ENCODE measurements around the gene CDH23. TPM values are rescaled to one million over a fixed set of nuclear protein-coding genes. Genes with fewer than 3 reads are reported as not detected.
A peak's percentile ranks its signal among the peaks of the same experiment; 100 is the strongest.

Gene CDH23
- total RNA-seq, 2 donors from 2014 or later: 1.4 to 1.6 TPM

DNA sequence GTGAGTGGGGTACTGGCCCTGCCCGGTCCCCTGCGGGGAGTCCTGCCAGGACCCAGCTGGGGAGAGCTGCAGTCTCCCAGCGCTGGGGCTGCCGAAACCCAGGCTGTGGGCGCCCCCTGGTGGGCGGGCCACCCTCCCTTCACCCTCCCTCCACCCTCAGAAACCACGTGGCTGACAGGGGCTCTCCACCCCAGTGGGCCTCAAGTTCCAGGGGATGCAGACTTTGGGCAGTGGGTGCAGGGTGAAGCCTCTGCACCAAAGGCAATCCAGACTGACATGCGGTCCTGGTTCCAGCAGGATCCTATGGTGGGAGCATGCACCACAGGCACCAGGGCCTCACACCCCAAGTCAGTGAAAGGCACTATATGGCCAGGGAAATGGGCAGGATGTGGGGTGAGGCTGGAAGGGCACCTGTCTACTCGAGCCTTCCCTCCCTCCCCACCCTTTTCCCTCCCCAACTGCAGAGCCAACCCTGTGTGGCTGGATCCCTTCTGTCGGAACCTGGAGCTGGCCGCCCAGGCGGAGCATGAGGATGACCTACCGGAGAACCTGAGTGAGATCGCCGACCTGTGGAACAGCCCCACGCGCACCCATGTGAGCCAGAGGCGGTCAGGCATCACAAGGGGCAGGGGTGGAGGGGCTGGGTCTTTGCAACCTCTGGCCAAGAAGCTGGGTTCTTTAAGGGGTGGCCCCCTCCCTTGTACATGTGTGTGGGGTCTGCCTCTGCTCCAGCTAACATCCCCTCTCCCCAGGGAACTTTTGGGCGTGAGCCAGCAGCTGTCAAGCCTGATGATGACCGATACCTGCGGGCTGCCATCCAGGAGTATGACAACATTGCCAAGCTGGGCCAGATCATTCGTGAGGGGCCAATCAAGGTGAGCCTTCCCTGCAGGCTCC, 415.5 kb downstream of the CDH23 start:
- Histone ChIP-seq H3K4me1 (no peaks in the 10 kb centered on the region), H3K4me3 (no peak overlapping the region), H3K36me3 (no peaks in the 10 kb centered on the region), H3K27ac (no peak overlapping the region), H3K9ac (ENCODE audit: low read depth in 2 of 2, low read length in 2 of 2) (no peak overlapping the region), H3K9me3 (no peaks in the 10 kb centered on the region), H3K27me3 (no peaks in the 10 kb centered on the region)
- DNase-seq: peak; percentile 76
- intact Hi-C loops (cut with DNase I): loop anchor here (5.0 to 10.0 kb wide), 3 partner anchors 107 to 500 kb away; no protein-coding TSS in a partner anchor
- TF ChIP-seq, protein P1, sequence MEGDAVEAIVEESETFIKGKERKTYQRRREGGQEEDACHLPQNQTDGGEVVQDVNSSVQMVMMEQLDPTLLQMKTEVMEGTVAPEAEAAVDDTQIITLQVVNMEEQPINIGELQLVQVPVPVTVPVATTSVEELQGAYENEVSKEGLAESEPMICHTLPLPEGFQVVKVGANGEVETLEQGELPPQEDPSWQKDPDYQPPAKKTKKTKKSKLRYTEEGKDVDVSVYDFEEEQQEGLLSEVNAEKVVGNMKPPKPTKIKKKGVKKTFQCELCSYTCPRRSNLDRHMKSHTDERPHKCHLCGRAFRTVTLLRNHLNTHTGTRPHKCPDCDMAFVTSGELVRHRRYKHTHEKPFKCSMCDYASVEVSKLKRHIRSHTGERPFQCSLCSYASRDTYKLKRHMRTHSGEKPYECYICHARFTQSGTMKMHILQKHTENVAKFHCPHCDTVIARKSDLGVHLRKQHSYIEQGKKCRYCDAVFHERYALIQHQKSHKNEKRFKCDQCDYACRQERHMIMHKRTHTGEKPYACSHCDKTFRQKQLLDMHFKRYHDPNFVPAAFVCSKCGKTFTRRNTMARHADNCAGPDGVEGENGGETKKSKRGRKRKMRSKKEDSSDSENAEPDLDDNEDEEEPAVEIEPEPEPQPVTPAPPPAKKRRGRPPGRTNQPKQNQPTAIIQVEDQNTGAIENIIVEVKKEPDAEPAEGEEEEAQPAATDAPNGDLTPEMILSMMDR (IDR thresholded peaks at IDR 0.05): peak; percentile 95

- Histone ChIP-seq H3K4me3 (no peak overlapping the region), H3K4me1 (no peaks in the 10 kb centered on the region), H3K9ac (ENCODE audit: low read depth in 2 of 2, low read length in 2 of 2) (no peak overlapping the region), H3K27me3 (no peaks in the 10 kb centered on the region), H3K9me3 (no peaks in the 10 kb centered on the region), H3K36me3 (no peaks in the 10 kb centered on the region), H3K27ac (no peak overlapping the region)
- TF ChIP-seq, protein P1 (IDR thresholded peaks at IDR 0.05): no peak
- no peak for DNase-seq
- intact Hi-C loops (cut with DNase I): loop anchor here (5.0 to 10.0 kb wide), 3 partner anchors 108 to 501 kb away; no protein-coding TSS in a partner anchor
Measured at GRCh38 chr10:71812913-71813590, 416.3 kb downstream of the CDH23 start.

DNA sequence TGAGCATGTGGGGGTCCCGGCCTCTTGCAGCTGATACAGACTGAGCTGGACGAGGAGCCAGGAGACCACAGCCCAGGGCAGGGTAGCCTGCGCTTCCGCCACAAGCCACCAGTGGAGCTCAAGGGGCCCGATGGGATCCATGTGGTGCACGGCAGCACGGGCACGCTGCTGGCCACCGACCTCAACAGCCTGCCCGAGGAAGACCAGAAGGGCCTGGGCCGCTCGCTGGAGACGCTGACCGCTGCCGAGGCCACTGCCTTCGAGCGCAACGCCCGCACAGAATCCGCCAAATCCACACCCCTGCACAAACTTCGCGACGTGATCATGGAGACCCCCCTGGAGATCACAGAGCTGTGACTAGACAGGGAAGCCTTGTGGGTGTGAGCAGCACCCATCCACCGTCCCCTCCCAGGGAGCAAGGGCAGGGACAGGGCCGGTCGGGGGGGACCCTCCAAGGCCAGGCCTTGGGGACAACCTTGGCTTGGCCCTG, 418.2 kb downstream of the CDH23 start:
- intact Hi-C loops (cut with DNase I): loop anchor here (5.0 to 10.0 kb wide), 3 partner anchors 110 to 503 kb away; no protein-coding TSS in a partner anchor
- Histone ChIP-seq H3K4me1 (no peaks in the 10 kb centered on the region), H3K9ac (ENCODE audit: low read depth in 2 of 2, low read length in 2 of 2) (no peak overlapping the region), H3K27me3 (no peaks in the 10 kb centered on the region), H3K9me3 (no peaks in the 10 kb centered on the region), H3K4me3 (no peak overlapping the region), H3K36me3 (peaks cover 9% of the 10 kb centered on the region), H3K27ac (no peak overlapping the region)
- TF ChIP-seq, protein P1 (IDR thresholded peaks at IDR 0.05): no peak
- DNase-seq: no peak

DNA sequence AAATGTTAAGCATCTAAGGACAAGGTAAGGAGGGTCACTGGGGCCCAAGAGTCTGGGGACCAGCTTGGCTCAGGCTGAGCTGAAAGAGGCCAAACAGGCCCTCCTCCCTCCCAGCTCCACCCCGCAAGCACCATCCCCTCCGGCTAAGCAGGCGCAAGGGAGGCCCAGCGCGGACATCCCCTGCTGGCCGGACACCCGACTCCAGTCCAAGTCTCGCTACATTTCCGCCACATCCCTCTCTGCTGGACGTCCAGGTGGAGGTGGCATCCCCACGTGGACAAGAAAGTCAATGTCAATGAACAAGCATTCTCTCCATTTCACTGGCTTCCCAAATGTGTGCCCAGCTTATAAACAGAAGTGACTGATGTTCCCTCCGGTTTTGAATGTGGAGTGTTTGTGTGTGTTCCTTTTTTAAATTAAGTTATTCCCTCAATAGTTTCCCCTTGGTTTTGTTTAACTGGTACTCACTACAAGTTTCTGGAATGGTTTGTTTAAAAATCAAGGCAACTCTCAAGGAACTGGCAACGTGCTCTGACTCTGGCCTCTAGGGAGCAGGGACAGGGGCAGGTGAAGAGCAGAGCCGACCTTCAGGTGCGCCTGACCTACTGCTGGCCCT, 418.9 kb downstream of the CDH23 start:
- H3K4me3 ChIP-seq: no peak overlapping the region
- H3K9ac ChIP-seq (ENCODE audit: low read depth in 2 of 2, low read length in 2 of 2): no peak overlapping the region
- H3K27ac ChIP-seq: no peak overlapping the region
- TF ChIP-seq, protein P1 (IDR thresholded peaks at IDR 0.05): no peak
- H3K9me3 ChIP-seq: no peaks in the 10 kb centered on the region
- H3K36me3 ChIP-seq: peaks cover 14% of the 10 kb centered on the region
- intact Hi-C loops (cut with DNase I): loop anchor here (10.0 kb wide), 2 partner anchors 111 to 431 kb away; no protein-coding TSS in a partner anchor
- no peaks in the 10 kb centered on the region for H3K4me1 ChIP-seq
- DNase-seq: peak; percentile 15
- no peaks in the 10 kb centered on the region for H3K27me3 ChIP-seq

- no peak for DNase-seq
- TF ChIP-seq, protein P1 (IDR thresholded peaks at IDR 0.05): no peak
- no peak overlapping the region for H3K4me3 ChIP-seq
- H3K9ac ChIP-seq (ENCODE audit: low read depth in 2 of 2, low read length in 2 of 2): no peak overlapping the region
- peaks cover 14% of the 10 kb centered on the region for H3K36me3 ChIP-seq
- H3K27me3 ChIP-seq: no peaks in the 10 kb centered on the region
- no peak overlapping the region for H3K27ac ChIP-seq
- no peaks in the 10 kb centered on the region for H3K9me3 ChIP-seq
- intact Hi-C loops (cut with DNase I): loop anchor here (10.0 kb wide), 2 partner anchors 112 to 432 kb away; no protein-coding TSS in a partner anchor
- no peaks in the 10 kb centered on the region for H3K4me1 ChIP-seq
Measured at GRCh38 chr10:71816421-71816851, 419.7 kb downstream of the CDH23 start.

Data from colonic mucosa (tissue), 4 donors.